ENCODE data around the gene KLHL40. TPM values are rescaled to one million over a fixed set of nuclear protein-coding genes. Genes with fewer than 3 reads are reported as not detected.

Gene KLHL40
- total and polyA plus RNA-seq, 2 donors (not counting 1 experiment from before 2014, with no cell fraction given): not detected

- ATAC-seq (ENCODE audit: low read depth): no peak
- Mint-ChIP-seq H3K9me3 (ENCODE audit: insufficient read depth) (no peaks in the 10 kb centered on the region), H3K4me3 (no peak overlapping the region)
These were observed 20.7 kb downstream of the KLHL40 start for GRCh38 chr3:42705962-42706585.

More at GRCh38 chr3:42705962-42706585, 20.7 kb downstream of the KLHL40 start:
- H3K9me3 ChIP-seq (ENCODE audit: control extremely low read depth in 1 of 3, control insufficient read depth in 2 of 3, insufficient read depth in 1 of 3, low read length in 2 of 3): peaks cover 0 to 15% (median 0%) of the 10 kb centered on the region in 3 donors
- CTCF ChIA-PET: no interaction called here
- TF ChIP-seq CTCF (IDR thresholded peaks at IDR 0.05) (no peak), EZH2 (IDR thresholded peaks at IDR 0.05; ENCODE audit: borderline replicate concordance, insufficient read depth, low read depth, low read length, poor library complexity, severe bottlenecking) (no peak)
- H3K27ac ChIP-seq (ENCODE audit: low read length in 2 of 2): no peak overlapping the region
- 84% methylated on average over 9 of the region's 10 CpGs for whole genome bisulfite sequencing (ENCODE audit: insufficient coverage)
- Mint-ChIP-seq H3K4me1 (no peaks in the 10 kb centered on the region), H3K27ac (no peak overlapping the region), H3K27me3 (peaks cover 2% of the 10 kb centered on the region)
- H3K9ac ChIP-seq (ENCODE audit: low read length): no peak overlapping the region
- H4K20me1 ChIP-seq (ENCODE audit: control insufficient read depth, insufficient read depth, low read length, poor library complexity, severe bottlenecking): no peaks in the 10 kb centered on the region
- no peaks in the 10 kb centered on the region for H3K4me1 ChIP-seq (ENCODE audit: control insufficient read depth in 2 of 2, insufficient read depth in 2 of 2, low read length in 2 of 2)
- intact Hi-C loops (cut with micrococcal nuclease): no loop called here
- no peaks in the 10 kb centered on the region for H3K79me2 ChIP-seq (ENCODE audit: control insufficient read depth, insufficient read depth, low read length)
- H3K36me3 ChIP-seq (replicated peaks in 1 of 2; ENCODE audit: control extremely low read depth in 1 of 2, control insufficient read depth in 1 of 2, extremely low read depth in 1 of 2, insufficient read depth in 2 of 2, low read length in 1 of 2): no peaks in the 10 kb centered on the region
- peaks cover 0 to 16% (median 0%) of the 10 kb centered on the region in 4 experiments for H3K27me3 ChIP-seq (replicated peaks in 1 of 4; ENCODE audit: control extremely low read depth in 1 of 4, control insufficient read depth in 3 of 4, insufficient read depth in 4 of 4, low read length in 3 of 4)
- H2AFZ ChIP-seq (ENCODE audit: insufficient read depth, low read depth, low read length, poor library complexity, severe bottlenecking): no peak overlapping the region
- DNase-seq: no peak
- POLR2A ChIA-PET: no interaction called here
- no peak overlapping the region for H3K4me3 ChIP-seq (ENCODE audit: control extremely low read depth in 1 of 5, extremely low read depth in 1 of 5, insufficient read depth in 1 of 5, low read depth in 2 of 5, low read length in 4 of 5)
- H3K4me2 ChIP-seq (replicated peaks; ENCODE audit: low read depth, low read length, poor library complexity, severe bottlenecking): no peak overlapping the region

Measured in B cell (primary cell).